ENCODE results near the gene IPO11.

The IPO11 gene

DNA sequence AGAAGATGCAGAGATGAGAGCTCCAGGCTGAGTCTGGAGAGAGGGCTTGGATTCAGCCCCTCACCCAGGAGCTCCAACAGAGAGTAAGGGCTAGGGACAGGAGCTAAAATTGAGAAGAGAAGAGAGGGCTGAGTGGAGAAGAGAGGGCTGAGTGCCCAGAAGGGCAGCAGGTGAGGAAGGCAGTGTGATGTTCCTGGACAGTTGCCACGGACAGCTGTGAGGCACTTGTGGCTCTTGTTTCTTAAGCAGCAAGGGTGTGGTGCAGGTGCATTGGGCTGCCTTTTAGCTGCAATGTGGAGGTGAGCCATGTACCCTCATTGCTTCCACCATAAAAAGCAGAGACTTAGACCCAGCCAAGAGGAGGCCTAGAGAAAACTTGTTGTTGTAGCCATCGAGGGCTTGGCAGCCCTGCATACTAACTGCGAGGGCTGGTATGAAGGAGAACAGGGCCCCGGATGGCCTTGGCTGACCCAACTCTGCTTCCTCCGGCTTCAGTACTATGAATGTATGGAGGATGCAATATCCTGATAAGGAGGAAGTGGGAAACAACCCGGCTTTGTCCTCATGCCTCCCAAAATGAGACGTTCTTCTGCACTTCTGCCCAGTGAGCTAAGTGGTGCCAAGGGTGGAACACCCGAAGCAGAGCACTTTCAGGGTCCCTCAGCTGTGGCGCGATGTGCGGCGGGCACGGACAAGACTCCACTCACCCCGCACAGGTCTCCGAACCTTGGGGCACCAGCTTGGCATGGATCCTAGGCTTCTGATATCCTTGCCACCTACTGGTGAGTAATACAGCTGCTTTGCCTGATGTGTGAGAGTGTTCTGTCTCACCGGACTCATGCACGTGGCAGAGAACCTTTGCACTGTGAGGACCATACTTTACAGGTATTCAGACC, 231.2 kb downstream of the IPO11 start:
- no peak for TF ChIP-seq CTCF (IDR thresholded peaks at IDR 0.05; ENCODE audit: low read depth, low read length)
- no peak for DNase-seq (ENCODE audit: extremely low read depth, low read depth)

GRCh38 chr5:62645223-62645622, 232.7 kb downstream of the IPO11 start:
- DNase-seq (ENCODE audit: extremely low read depth, low read depth) = no peak
- no peak for TF ChIP-seq CTCF (IDR thresholded peaks at IDR 0.05; ENCODE audit: low read depth, low read length)

DNA sequence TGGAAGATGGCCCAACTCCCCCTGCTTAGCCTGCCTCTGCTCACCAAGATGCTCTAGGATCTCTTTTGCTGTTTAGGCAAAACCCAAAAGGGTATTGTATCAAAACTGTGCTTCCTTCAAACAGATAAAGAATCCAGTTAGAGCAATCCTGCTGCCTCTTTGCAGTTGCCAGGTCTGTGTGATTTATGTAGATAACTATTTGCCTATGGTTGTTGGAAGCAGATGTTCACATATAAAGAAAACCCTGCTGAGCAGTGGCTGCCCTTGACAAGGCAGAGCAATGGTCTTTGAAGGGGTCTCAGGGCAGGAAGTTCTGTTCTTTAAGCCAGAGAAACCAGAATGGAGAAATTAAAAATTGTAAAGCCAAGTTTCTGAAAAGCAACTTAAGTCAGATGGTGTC, 234.7 kb downstream of the IPO11 start:
- DNase-seq (ENCODE audit: extremely low read depth, low read depth) = no peak
- no peak for TF ChIP-seq CTCF (IDR thresholded peaks at IDR 0.05; ENCODE audit: low read depth, low read length)

DNA sequence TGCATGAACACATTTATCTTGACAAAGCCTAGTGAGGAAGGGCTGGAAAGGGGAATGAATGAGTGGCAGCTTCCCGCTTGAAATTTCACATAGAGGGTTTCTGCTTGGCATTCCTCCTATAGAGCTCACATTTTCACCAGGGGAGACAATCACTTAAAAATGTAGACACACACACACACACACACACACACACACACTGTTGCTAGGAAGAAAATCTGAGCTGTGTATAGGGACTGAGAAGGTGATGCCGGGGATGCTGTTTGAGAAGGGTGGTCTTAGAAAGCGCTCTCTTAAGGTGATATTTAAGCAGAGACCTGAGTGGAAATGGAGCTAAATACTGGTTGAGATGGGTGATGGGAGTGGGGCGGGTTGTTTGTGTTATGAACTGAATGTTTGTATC, 236.5 kb downstream of the IPO11 start:
- no peak for DNase-seq (ENCODE audit: extremely low read depth, low read depth)
- TF ChIP-seq CTCF (IDR thresholded peaks at IDR 0.05; ENCODE audit: low read depth, low read length) = no peak

DNA sequence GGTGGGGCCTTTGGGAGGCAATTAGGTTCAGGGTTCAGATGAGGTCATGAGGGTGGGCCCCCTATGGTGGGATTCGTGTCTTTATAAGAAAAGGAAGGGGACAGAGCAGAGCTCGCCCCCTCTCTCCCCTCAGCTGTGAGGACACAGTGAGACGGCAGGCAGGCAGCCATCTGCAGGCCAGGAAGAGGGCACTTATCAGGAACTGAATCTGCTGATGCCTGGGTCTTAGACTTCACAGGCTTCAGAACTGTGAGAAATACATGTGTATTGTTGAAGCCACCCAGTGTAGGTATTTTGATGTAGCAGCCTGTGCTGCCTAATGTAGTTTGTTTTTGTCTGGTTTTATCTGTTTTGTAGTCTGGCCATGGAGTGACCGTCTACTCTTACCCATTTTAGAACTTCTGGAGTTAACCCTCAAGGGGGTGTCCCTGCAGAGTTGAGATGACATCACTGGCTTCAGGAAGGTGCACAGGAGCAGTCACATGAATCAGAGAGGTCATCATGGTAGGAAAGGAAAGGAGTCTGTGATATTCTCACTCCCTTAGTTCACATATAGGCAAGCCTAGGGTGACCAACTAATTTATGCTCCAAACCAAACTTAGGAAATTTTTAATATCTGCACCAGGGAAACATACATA, 237.0 kb downstream of the IPO11 start:
- TF ChIP-seq CTCF (IDR thresholded peaks at IDR 0.05; ENCODE audit: low read depth, low read length) = no peak
- DNase-seq (ENCODE audit: extremely low read depth, low read depth) = no peak

- no peak for DNase-seq (ENCODE audit: extremely low read depth, low read depth)
- no peak for TF ChIP-seq CTCF (IDR thresholded peaks at IDR 0.05; ENCODE audit: low read depth, low read length)
These were observed 237.6 kb downstream of the IPO11 start for GRCh38 chr5:62650197-62650596.

GRCh38 chr5:62652225-62652624, 239.7 kb downstream of the IPO11 start:
- no peak for TF ChIP-seq CTCF (IDR thresholded peaks at IDR 0.05; ENCODE audit: low read depth, low read length)
- no peak for DNase-seq (ENCODE audit: extremely low read depth, low read depth)
